NCI-H2171 treated with DMSO at 0.1 percent for 48 hours (cell line): ENCODE data around the gene CFAP299.
A peak's percentile ranks its signal among the peaks of the same experiment; 100 is the strongest.
"Not testable (repeated sequence)": the region's sequence is repeated elsewhere in the genome, so short reads cannot be mapped to it uniquely, and the experiment has no call there.

Experiments used
- DNase-seq: peaks from one replicate; lab custom pipeline; 2025; lab: John Stamatoyannopoulos, UW

The CFAP299 gene

DNA sequence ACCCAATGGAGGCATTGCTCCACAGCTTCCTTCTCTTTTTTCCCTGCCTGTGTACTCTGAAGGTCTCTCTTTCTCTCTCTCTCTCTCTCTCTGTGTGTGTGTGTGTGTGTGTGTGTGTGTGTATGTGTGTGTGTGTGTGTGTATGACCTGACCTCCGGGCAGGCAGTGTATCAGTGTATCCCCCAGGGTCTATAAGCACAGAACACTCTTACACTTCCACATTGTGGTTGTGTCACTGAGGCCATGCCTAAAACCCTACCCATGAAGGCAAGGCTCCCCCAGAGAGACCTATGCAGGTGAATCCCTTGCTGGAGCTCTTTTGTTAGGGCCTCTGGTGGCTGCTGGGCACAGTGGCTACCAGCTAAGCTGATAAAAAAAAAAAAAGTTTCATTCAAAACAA is 394.6 kb downstream of the CFAP299 start:
- no peak for DNase-seq

DNA sequence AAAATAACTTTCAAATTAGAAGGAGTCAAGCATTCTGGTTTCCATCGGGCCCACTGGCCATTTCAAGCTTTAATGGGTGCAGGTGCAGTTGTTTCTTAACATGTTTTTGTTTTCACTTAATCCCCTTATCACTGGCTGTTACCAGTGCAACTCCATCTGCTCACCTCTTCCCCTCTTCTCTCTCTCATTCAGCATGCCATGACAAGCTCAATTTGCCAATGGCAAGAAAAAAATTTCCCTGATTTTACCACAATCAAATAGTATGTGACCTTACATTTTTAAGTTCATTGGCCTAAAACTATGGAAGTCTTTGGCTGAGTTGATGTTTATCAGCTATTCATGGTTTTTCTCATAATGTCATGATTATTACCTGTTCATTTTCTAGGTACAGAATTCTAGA is 395.9 kb downstream of the CFAP299 start:
- DNase-seq, result peak; percentile 40

DNA sequence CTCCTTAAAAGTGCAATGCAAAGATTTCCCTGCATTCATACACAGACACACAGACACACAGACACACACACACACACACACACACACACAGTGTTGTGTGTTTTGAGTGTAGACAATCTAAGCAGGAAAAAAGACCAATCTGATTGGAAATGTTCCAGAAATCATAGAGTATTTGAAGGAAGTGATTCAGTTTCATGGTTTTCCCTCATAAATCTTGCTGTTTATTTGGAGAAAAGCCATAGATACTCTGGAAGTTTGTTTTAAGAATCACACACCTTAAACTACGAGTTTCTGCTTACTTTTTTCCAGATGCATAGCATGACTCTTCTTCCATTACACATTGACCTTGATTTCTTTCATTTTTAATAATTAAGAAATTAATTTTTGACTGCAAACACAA is 396.5 kb downstream of the CFAP299 start:
- no peak for DNase-seq

GRCh38 chr4:80740375-80740774 is 404.8 kb downstream of the CFAP299 start:
- DNase-seq, result no peak

GRCh38 chr4:80749558-80749957 is 414.0 kb downstream of the CFAP299 start:
- not testable (repeated sequence) for DNase-seq

- DNase-seq, result no peak
These were observed 415.7 kb downstream of the CFAP299 start for GRCh38 chr4:80751200-80751599.

DNA sequence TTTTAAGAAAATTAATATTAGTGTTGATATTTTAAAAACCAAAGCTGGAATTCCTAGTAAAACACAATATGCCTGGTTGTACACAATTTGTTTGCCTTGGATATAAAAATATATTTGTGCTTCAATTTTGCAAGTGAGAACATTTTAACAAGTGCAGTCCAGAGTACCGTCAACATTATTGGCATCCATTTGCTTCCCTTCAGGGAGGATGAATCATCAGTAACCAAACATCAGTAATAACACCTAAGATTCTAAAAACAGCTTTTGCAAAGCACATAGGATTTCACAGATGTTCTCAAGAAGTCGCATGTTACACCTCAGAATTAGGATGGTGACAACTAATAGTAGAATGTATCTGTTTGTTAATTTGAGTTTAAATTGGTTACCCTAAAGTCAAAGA is 432.4 kb downstream of the CFAP299 start:
- DNase-seq, result no peak

- DNase-seq, result no peak
These were observed 440.6 kb downstream of the CFAP299 start for GRCh38 chr4:80776168-80776567.

GRCh38 chr4:80781431-80781830 is 445.9 kb downstream of the CFAP299 start:
- no peak for DNase-seq

- DNase-seq, result no peak
These were observed 451.8 kb downstream of the CFAP299 start for GRCh38 chr4:80787306-80787705.

- no peak for DNase-seq
These were observed 453.3 kb downstream of the CFAP299 start for GRCh38 chr4:80788798-80789197.

- no peak for DNase-seq
These were observed 454.6 kb downstream of the CFAP299 start for GRCh38 chr4:80790152-80790551.

GRCh38 chr4:80793660-80794059 is 458.1 kb downstream of the CFAP299 start:
- DNase-seq, result not testable (repeated sequence)

GRCh38 chr4:80798082-80798481 is 462.6 kb downstream of the CFAP299 start:
- no peak for DNase-seq

GRCh38 chr4:80800719-80801118 is 465.2 kb downstream of the CFAP299 start:
- not testable (repeated sequence) for DNase-seq

GRCh38 chr4:80803337-80803736 is 467.8 kb downstream of the CFAP299 start:
- DNase-seq, result no peak

GRCh38 chr4:80806472-80806871 is 470.9 kb downstream of the CFAP299 start:
- DNase-seq, result no peak

GRCh38 chr4:80809039-80809729 is 473.7 kb downstream of the CFAP299 start:
- DNase-seq, result no peak

GRCh38 chr4:80811406-80811805 is 475.9 kb downstream of the CFAP299 start:
- no peak for DNase-seq

- DNase-seq, result no peak
These were observed 476.6 kb downstream of the CFAP299 start for GRCh38 chr4:80812145-80812544.

DNA sequence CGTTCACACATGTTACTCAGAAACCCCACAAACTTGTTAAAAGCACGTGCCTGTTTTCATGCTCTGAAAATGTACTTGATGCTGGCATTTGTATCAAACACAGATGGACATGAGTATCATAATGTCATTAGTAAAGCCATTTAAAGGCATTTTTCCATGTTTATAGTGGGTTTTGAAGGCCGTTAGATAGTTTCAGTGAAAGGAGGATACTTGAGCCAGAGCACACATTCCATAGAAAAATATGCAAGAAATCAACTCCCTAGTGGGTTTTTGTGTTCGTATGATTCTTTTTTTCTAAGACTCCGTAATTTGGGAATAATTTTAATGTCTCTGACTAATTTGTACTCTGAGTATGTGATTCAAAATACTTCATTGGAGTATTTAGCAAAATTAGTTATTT is 478.7 kb downstream of the CFAP299 start:
- no peak for DNase-seq

GRCh38 chr4:80831383-80832361 is 496.1 kb downstream of the CFAP299 start:
- no peak for DNase-seq

DNA sequence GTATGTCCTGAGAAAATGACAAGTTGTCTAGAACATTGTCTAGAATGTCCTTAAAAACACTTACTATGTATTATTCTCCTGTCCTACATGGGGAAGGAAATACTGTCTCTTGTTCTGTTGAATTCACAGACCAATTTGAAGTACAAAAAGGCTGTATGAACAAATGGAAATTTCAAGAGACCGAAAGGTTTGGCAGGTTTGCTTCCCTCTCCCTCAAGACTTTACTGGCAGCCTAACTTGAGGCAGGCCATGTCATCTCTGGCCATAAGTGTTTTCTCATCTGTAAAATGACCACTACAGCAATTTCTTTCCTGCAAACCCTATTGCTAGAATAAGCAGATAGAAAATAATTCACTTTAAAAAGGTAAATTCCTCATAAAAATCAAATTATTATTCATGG is 503.8 kb downstream of the CFAP299 start:
- DNase-seq, result no peak
